GM23338 (cell line): ENCODE measurements around the gene BAAT.

Source experiments
- CREB1 ChIP-seq: fragments of 250-450 bp; sonication (Bioruptor Pico); IDR thresholded peaks from 2 replicates; pipeline ENCODE4 v1.5.0; 2020; ENCODE audit warnings: low read depth, mild to moderate bottlenecking, moderate library complexity
- CTCF ChIP-seq, 2 experiments: fragments of 200-600 bp in 1 of 2; sonication (generic) in 1 of 2; conservative IDR thresholded peaks; 2 replicates each; pipeline versions ENCODE4 v1.5.1 to v1.6.1; 2016 to 2017; ENCODE audit warnings: antibody characterized with exemption in 2 of 2, low read depth in 2 of 2, mild to moderate bottlenecking in 2 of 2, moderate library complexity in 1 of 2
- EZH2 ChIP-seq: fragments of 200-600 bp; sonication (generic); IDR thresholded peaks from one replicate; pipeline ENCODE4 v1.8.0; 2017; ENCODE audit warnings: antibody characterized with exemption, mild to moderate bottlenecking, low read depth; ENCODE audit not compliant: unreplicated experiment
- EZH2phosphoT487 ChIP-seq: fragments of 200-600 bp; sonication (generic); IDR thresholded peaks from one replicate; pipeline ENCODE4 v1.8.1; 2018; ENCODE audit warnings: antibody characterized with exemption; ENCODE audit not compliant: unreplicated experiment
- JUNB ChIP-seq: IDR thresholded peaks from one replicate; pipeline ENCODE4 v1.6.1; 2016; ENCODE audit warnings: antibody characterized with exemption; ENCODE audit not compliant: unreplicated experiment
- POLR2AphosphoS5 ChIP-seq: IDR thresholded peaks from 2 replicates; pipeline ENCODE4 v1.6.1; 2016; ENCODE audit warnings: antibody characterized with exemption, low read depth
- REST ChIP-seq: IDR thresholded peaks from one replicate; pipeline ENCODE4 v1.6.1; 2018; ENCODE audit warnings: antibody characterized with exemption; ENCODE audit not compliant: unreplicated experiment
- STAT1 ChIP-seq: IDR thresholded peaks from one replicate; pipeline ENCODE4 v1.6.1; 2016; ENCODE audit warnings: antibody characterized with exemption; ENCODE audit not compliant: unreplicated experiment
- ZNF331 ChIP-seq: fragments of 250-450 bp; sonication (Bioruptor Pico); IDR thresholded peaks from 2 replicates; pipeline ENCODE4 v1.5.0; 2020; ENCODE audit warnings: low read depth, mild to moderate bottlenecking, moderate library complexity
- TF ChIP-seq, protein P1 (sequence below): IDR thresholded peaks from 2 replicates; pipeline ENCODE4 v1.6.1; 2016; ENCODE audit warnings: antibody characterized with exemption
- TF ChIP-seq, protein P2 (sequence below): fragments of 250-450 bp; sonication (Bioruptor Pico); IDR thresholded peaks from 2 replicates; pipeline ENCODE4 v1.5.0; 2020; ENCODE audit warnings: mild to moderate bottlenecking, moderate library complexity

- TF ChIP-seq CTCF (conservative IDR thresholded peaks at IDR 0.05; ENCODE audit: low read depth in 2 of 2) = no peak
- no peak for TF ChIP-seq EZH2
- TF ChIP-seq EZH2phosphoT487 = no peak
- TF ChIP-seq POLR2AphosphoS5 = no peak
- no peak for TF ChIP-seq CREB1 (CRISPR knock-in tag)
- no peak for TF ChIP-seq JUNB
- TF ChIP-seq REST = no peak
- TF ChIP-seq ZNF331 (CRISPR knock-in tag) = no peak
- TF ChIP-seq, protein P1, sequence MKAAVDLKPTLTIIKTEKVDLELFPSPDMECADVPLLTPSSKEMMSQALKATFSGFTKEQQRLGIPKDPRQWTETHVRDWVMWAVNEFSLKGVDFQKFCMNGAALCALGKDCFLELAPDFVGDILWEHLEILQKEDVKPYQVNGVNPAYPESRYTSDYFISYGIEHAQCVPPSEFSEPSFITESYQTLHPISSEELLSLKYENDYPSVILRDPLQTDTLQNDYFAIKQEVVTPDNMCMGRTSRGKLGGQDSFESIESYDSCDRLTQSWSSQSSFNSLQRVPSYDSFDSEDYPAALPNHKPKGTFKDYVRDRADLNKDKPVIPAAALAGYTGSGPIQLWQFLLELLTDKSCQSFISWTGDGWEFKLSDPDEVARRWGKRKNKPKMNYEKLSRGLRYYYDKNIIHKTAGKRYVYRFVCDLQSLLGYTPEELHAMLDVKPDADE = no peak
- no peak for TF ChIP-seq STAT1
- TF ChIP-seq, protein P2, sequence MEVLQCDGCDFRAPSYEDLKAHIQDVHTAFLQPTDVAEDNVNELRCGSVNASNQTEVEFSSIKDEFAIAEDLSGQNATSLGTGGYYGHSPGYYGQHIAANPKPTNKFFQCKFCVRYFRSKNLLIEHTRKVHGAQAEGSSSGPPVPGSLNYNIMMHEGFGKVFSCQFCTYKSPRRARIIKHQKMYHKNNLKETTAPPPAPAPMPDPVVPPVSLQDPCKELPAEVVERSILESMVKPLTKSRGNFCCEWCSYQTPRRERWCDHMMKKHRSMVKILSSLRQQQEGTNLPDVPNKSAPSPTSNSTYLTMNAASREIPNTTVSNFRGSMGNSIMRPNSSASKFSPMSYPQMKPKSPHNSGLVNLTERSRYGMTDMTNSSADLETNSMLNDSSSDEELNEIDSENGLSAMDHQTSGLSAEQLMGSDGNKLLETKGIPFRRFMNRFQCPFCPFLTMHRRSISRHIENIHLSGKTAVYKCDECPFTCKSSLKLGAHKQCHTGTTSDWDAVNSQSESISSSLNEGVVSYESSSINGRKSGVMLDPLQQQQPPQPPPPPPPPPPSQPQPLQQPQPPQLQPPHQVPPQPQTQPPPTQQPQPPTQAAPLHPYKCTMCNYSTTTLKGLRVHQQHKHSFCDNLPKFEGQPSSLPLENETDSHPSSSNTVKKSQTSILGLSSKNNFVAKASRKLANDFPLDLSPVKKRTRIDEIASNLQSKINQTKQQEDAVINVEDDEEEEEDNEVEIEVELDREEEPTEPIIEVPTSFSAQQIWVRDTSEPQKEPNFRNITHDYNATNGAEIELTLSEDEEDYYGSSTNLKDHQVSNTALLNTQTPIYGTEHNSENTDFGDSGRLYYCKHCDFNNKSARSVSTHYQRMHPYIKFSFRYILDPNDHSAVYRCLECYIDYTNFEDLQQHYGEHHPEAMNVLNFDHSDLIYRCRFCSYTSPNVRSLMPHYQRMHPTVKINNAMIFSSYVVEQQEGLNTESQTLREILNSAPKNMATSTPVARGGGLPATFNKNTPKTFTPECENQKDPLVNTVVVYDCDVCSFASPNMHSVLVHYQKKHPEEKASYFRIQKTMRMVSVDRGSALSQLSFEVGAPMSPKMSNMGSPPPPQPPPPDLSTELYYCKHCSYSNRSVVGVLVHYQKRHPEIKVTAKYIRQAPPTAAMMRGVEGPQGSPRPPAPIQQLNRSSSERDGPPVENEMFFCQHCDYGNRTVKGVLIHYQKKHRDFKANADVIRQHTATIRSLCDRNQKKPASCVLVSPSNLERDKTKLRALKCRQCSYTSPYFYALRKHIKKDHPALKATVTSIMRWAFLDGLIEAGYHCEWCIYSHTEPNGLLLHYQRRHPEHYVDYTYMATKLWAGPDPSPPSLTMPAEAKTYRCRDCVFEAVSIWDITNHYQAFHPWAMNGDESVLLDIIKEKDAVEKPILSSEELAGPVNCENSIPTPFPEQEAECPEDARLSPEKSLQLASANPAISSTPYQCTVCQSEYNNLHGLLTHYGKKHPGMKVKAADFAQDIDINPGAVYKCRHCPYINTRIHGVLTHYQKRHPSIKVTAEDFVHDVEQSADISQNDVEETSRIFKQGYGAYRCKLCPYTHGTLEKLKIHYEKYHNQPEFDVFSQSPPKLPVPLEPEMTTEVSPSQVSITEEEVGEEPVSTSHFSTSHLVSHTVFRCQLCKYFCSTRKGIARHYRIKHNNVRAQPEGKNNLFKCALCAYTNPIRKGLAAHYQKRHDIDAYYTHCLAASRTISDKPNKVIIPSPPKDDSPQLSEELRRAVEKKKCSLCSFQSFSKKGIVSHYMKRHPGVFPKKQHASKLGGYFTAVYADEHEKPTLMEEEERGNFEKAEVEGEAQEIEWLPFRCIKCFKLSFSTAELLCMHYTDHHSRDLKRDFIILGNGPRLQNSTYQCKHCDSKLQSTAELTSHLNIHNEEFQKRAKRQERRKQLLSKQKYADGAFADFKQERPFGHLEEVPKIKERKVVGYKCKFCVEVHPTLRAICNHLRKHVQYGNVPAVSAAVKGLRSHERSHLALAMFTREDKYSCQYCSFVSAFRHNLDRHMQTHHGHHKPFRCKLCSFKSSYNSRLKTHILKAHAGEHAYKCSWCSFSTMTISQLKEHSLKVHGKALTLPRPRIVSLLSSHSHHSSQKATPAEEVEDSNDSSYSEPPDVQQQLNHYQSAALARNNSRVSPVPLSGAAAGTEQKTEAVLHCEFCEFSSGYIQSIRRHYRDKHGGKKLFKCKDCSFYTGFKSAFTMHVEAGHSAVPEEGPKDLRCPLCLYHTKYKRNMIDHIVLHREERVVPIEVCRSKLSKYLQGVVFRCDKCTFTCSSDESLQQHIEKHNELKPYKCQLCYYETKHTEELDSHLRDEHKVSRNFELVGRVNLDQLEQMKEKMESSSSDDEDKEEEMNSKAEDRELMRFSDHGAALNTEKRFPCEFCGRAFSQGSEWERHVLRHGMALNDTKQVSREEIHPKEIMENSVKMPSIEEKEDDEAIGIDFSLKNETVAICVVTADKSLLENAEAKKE (CRISPR knock-in tag) = no peak
These were observed 67.1 kb downstream of the BAAT start for GRCh38 chr9:101317735-101318134.
